ENCODE measurements around the gene CYTH4.
A peak's percentile ranks its signal among the peaks of the same experiment; 100 is the strongest.

CYTH4 gene

GRCh38 chr22:37312549-37313183 is 30.4 kb downstream of the CYTH4 start:
- Histone ChIP-seq H3K36me3 (ENCODE audit: low read depth) (no peaks in the 10 kb centered on the region), H3K27ac (ENCODE audit: poor library complexity, severe bottlenecking) (no peak overlapping the region), H3K4me1 (ENCODE audit: insufficient read depth, poor library complexity, severe bottlenecking) (peaks cover 28% of the 10 kb centered on the region), H3K9me3 (ENCODE audit: severe bottlenecking) (no peaks in the 10 kb centered on the region), H3K4me3 (ENCODE audit: severe bottlenecking) (no peak overlapping the region), H3K27me3 (ENCODE audit: insufficient read depth, poor library complexity, severe bottlenecking) (no peaks in the 10 kb centered on the region)
- TF ChIP-seq CTCF (IDR thresholded peaks at IDR 0.05; ENCODE audit: poor library complexity, severe bottlenecking): no peak
- DNase-seq (ENCODE audit: low spot score) (no peak), ATAC-seq (ENCODE audit: low read depth) (no peak)

- H3K27me3 ChIP-seq (ENCODE audit: insufficient read depth, poor library complexity, severe bottlenecking): no peaks in the 10 kb centered on the region
- no peak for ATAC-seq (ENCODE audit: low read depth)
- H3K27ac ChIP-seq (ENCODE audit: poor library complexity, severe bottlenecking): no peak overlapping the region
- no peak for TF ChIP-seq CTCF (IDR thresholded peaks at IDR 0.05; ENCODE audit: poor library complexity, severe bottlenecking)
- H3K9me3 ChIP-seq (ENCODE audit: severe bottlenecking): no peaks in the 10 kb centered on the region
- H3K36me3 ChIP-seq (ENCODE audit: low read depth): no peaks in the 10 kb centered on the region
- no peak for DNase-seq (ENCODE audit: low spot score)
- H3K4me3 ChIP-seq (ENCODE audit: severe bottlenecking): no peak overlapping the region
- peaks cover 21% of the 10 kb centered on the region for H3K4me1 ChIP-seq (ENCODE audit: insufficient read depth, poor library complexity, severe bottlenecking)
Observed at GRCh38 chr22:37313376-37314314, 31.3 kb downstream of the CYTH4 start.

- no peak for TF ChIP-seq CTCF (IDR thresholded peaks at IDR 0.05; ENCODE audit: poor library complexity, severe bottlenecking)
- no peak overlapping the region for H3K27ac ChIP-seq (ENCODE audit: poor library complexity, severe bottlenecking)
- DNase-seq (ENCODE audit: low spot score) (peak; percentile 59), ATAC-seq (ENCODE audit: low read depth) (no peak)
- no peaks in the 10 kb centered on the region for H3K9me3 ChIP-seq (ENCODE audit: severe bottlenecking)
- H3K4me1 ChIP-seq (ENCODE audit: insufficient read depth, poor library complexity, severe bottlenecking): peaks cover 20% of the 10 kb centered on the region
- H3K36me3 ChIP-seq (ENCODE audit: low read depth): no peaks in the 10 kb centered on the region
- H3K27me3 ChIP-seq (ENCODE audit: insufficient read depth, poor library complexity, severe bottlenecking): no peaks in the 10 kb centered on the region
- no peak overlapping the region for H3K4me3 ChIP-seq (ENCODE audit: severe bottlenecking)
Observed at GRCh38 chr22:37314315-37315074, 32.2 kb downstream of the CYTH4 start.

GRCh38 chr22:37316405-37316804 is 34.1 kb downstream of the CYTH4 start:
- DNase-seq (ENCODE audit: low spot score): no peak
- no peak overlapping the region for H3K4me3 ChIP-seq (ENCODE audit: severe bottlenecking)
- no peak for TF ChIP-seq CTCF (IDR thresholded peaks at IDR 0.05; ENCODE audit: poor library complexity, severe bottlenecking)
- peak; percentile 2; the same call in 1 of the 3 replicates for ATAC-seq (ENCODE audit: low read depth)
- no peaks in the 10 kb centered on the region for H3K36me3 ChIP-seq (ENCODE audit: low read depth)
- no peaks in the 10 kb centered on the region for H3K9me3 ChIP-seq (ENCODE audit: severe bottlenecking)
- H3K27ac ChIP-seq (ENCODE audit: poor library complexity, severe bottlenecking): no peak overlapping the region
- H3K27me3 ChIP-seq (ENCODE audit: insufficient read depth, poor library complexity, severe bottlenecking): no peaks in the 10 kb centered on the region
- H3K4me1 ChIP-seq (ENCODE audit: insufficient read depth, poor library complexity, severe bottlenecking): peaks cover 18% of the 10 kb centered on the region

All from RWPE2 (cell line).